LHCN-M2 (cell line): ENCODE data around the gene TSPAN7. TPM values are rescaled to one million over a fixed set of nuclear protein-coding genes. Genes with fewer than 3 reads are reported as not detected.

Experiments used
- DNase-seq: peaks from one replicate; pipeline ENCODE4 v3.0.0-alpha.2; 2012; ENCODE audit warnings: low read depth
- total RNA-seq: library from RNA; depleted of rRNA; stranded (reverse); fragments of >200 nt; gene quantifications from 2 replicates; pipeline ENCODE4 v1.2.3, GENCODE V29; 2014; rRNA removed

The TSPAN7 gene
- total RNA-seq, 1 experiment from 2014 or later, result 1.8 TPM

- no peak for DNase-seq
Measured at GRCh38 chrX:38679695-38680094, 118.4 kb downstream of the TSPAN7 start.

GRCh38 chrX:38682095-38682494 lies 120.8 kb downstream of the TSPAN7 start:
- no peak for DNase-seq

GRCh38 chrX:38692961-38693360 lies 131.6 kb downstream of the TSPAN7 start:
- no peak for DNase-seq

GRCh38 chrX:38694394-38694793 lies 133.1 kb downstream of the TSPAN7 start:
- DNase-seq, result peak; percentile 78

- no peak for DNase-seq
Measured at GRCh38 chrX:38697461-38697860, 136.1 kb downstream of the TSPAN7 start.

- DNase-seq, result peak; percentile 19
Measured at GRCh38 chrX:38699121-38699520, 137.8 kb downstream of the TSPAN7 start.

GRCh38 chrX:38699696-38700095 lies 138.4 kb downstream of the TSPAN7 start:
- peak; percentile 41 for DNase-seq

- DNase-seq, result no peak
Measured at GRCh38 chrX:38701073-38701472, 139.7 kb downstream of the TSPAN7 start.

- no peak for DNase-seq
Measured at GRCh38 chrX:38704146-38704882, 143.0 kb downstream of the TSPAN7 start.

- peak; percentile 14 for DNase-seq
Measured at GRCh38 chrX:38717871-38718270, 156.5 kb downstream of the TSPAN7 start.

- no peak for DNase-seq
Measured at GRCh38 chrX:38718311-38718710, 157.0 kb downstream of the TSPAN7 start.

- no peak for DNase-seq
Measured at GRCh38 chrX:38726612-38727011, 165.3 kb downstream of the TSPAN7 start.

GRCh38 chrX:38727668-38728067 lies 166.3 kb downstream of the TSPAN7 start:
- no peak for DNase-seq

- no peak for DNase-seq
Measured at GRCh38 chrX:38732866-38733265, 171.5 kb downstream of the TSPAN7 start.

Other genes starting within 250 kb of the TSPAN7 start
- gene RPGR, start 234.0 kb upstream of the TSPAN7 start, total RNA-seq, result 16.7 and 19.1 TPM in 2 replicates
- gene OTC, start 208.9 kb upstream of the TSPAN7 start, total RNA-seq, result not detected in 2 replicates
- 82.5 and 85.0 TPM in 2 replicates for gene MID1IP1, start 239.9 kb downstream of the TSPAN7 start, total RNA-seq